DOHH2 (cell line): ENCODE results near the gene COA5.

Experiments
- H3F3A ChIP-seq: fragments of 200-600 bp; sonication (generic), shearing (Covaris generic); 2 replicates; pipeline ENCODE4 v1.6.0; 2016; ENCODE audit warnings: antibody characterized with exemption, mild to moderate bottlenecking; ENCODE audit not compliant: control insufficient read depth, insufficient read depth
- H3K27ac ChIP-seq: fragments of 200-600 bp; sonication (generic); 2 replicates; pipeline ENCODE4 v1.5.1; 2014; ENCODE audit warnings: low read depth, mild to moderate bottlenecking, low read length, moderate library complexity
- H3K27me3 ChIP-seq: fragments of 200-600 bp; sonication (generic); 2 replicates; pipeline ENCODE4 v1.6.1; 2014; ENCODE audit warnings: mild to moderate bottlenecking, low read length, mixed read lengths; ENCODE audit not compliant: control insufficient read depth
- H3K36me3 ChIP-seq: fragments of 200-600 bp; sonication (generic); 2 replicates; pipeline ENCODE4 v1.6.1; 2014; ENCODE audit warnings: mild to moderate bottlenecking, low read length, moderate library complexity, mixed read lengths; ENCODE audit not compliant: control insufficient read depth
- H3K4me1 ChIP-seq: fragments of 200-600 bp; sonication (generic); 2 replicates; pipeline ENCODE4 v1.6.1; 2014; ENCODE audit warnings: mild to moderate bottlenecking, low read length, mixed read lengths; ENCODE audit not compliant: control insufficient read depth
- H3K4me2 ChIP-seq: fragments of 200-600 bp; sonication (generic); 2 replicates; pipeline ENCODE4 v1.6.0; 2014; ENCODE audit warnings: mild to moderate bottlenecking, low read length, moderate library complexity
- H3K4me3 ChIP-seq: fragments of 200-600 bp; sonication (generic); 2 replicates; pipeline ENCODE4 v1.5.1; 2014; ENCODE audit warnings: mild to moderate bottlenecking, low read length, mixed read lengths
- H3K79me2 ChIP-seq: fragments of 200-600 bp; sonication (generic); 2 replicates; pipeline ENCODE4 v1.6.1; 2014; ENCODE audit warnings: mild to moderate bottlenecking, low read length, mixed read lengths; ENCODE audit not compliant: control insufficient read depth
- H3K9me2 ChIP-seq: fragments of 200-600 bp; sonication (generic); replicated peaks from 2 replicates; pipeline ENCODE4 v1.6.1; 2014; ENCODE audit warnings: mild to moderate bottlenecking, low read length, mixed read lengths; ENCODE audit not compliant: control insufficient read depth
- H3K9me3 ChIP-seq: fragments of 200-600 bp; sonication (generic); 2 replicates; pipeline ENCODE4 v1.6.1; 2014; ENCODE audit warnings: antibody characterized with exemption, low read length, mixed read lengths; ENCODE audit not compliant: control insufficient read depth, insufficient read depth
- H4K20me1 ChIP-seq: fragments of 200-600 bp; sonication (generic); 2 replicates; pipeline ENCODE4 v1.6.0; 2014; ENCODE audit warnings: low read depth, mild to moderate bottlenecking, antibody characterized with exemption, low read length, moderate library complexity; ENCODE audit not compliant: control insufficient read depth, insufficient read depth
- EZH2phosphoT487 ChIP-seq: fragments of 200-600 bp; sonication (generic); IDR thresholded peaks from 2 replicates; pipeline ENCODE4 v1.6.1; 2017; ENCODE audit warnings: borderline replicate concordance, mild to moderate bottlenecking, antibody characterized with exemption, low read length, moderate library complexity, mixed read lengths
- TF ChIP-seq, protein P1 (sequence below): fragments of 200-600 bp; sonication (generic); IDR thresholded peaks from one replicate; pipeline ENCODE4 v1.5.1; 2014; ENCODE audit warnings: antibody characterized with exemption, mild to moderate bottlenecking, low read depth, low read length; ENCODE audit not compliant: poor library complexity, severe bottlenecking

COA5 gene

DNA sequence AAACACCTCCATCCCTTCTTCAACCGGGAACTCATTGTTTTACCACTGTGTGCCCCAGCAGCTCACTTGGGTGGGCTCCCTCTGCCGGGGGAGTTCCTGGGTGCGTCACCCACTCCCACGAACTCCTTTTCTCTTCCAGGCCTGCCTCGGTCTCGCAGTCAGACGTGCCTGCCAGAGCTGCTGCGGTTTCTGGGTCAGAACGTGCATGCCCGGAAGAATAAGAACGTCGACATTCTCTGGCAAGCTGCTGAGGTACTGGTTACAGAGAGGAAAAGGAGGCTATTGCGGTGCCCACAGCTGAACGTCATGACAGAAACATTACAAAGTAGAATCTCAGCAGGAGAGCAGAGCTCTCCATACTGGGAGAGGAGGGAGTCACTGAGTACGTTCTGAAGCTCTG lies 35.6 kb downstream of the COA5 start:
- TF ChIP-seq, protein P1, sequence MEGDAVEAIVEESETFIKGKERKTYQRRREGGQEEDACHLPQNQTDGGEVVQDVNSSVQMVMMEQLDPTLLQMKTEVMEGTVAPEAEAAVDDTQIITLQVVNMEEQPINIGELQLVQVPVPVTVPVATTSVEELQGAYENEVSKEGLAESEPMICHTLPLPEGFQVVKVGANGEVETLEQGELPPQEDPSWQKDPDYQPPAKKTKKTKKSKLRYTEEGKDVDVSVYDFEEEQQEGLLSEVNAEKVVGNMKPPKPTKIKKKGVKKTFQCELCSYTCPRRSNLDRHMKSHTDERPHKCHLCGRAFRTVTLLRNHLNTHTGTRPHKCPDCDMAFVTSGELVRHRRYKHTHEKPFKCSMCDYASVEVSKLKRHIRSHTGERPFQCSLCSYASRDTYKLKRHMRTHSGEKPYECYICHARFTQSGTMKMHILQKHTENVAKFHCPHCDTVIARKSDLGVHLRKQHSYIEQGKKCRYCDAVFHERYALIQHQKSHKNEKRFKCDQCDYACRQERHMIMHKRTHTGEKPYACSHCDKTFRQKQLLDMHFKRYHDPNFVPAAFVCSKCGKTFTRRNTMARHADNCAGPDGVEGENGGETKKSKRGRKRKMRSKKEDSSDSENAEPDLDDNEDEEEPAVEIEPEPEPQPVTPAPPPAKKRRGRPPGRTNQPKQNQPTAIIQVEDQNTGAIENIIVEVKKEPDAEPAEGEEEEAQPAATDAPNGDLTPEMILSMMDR: no peak
- no peak for TF ChIP-seq EZH2phosphoT487
- Histone ChIP-seq H3K9me2 (no peaks in the 10 kb centered on the region), H3K36me3 (peaks cover 3% of the 10 kb centered on the region; the same call in 1 of the 2 replicates), H3K27ac (no peak overlapping the region), H3K27me3 (no peaks in the 10 kb centered on the region), H3K4me1 (no peaks in the 10 kb centered on the region), H3K4me3 (no peak overlapping the region), H3F3A (no peaks in the 10 kb centered on the region), H3K4me2 (no peak overlapping the region), H4K20me1 (no peaks in the 10 kb centered on the region), H3K9me3 (no peaks in the 10 kb centered on the region), H3K79me2 (no peaks in the 10 kb centered on the region)

DNA sequence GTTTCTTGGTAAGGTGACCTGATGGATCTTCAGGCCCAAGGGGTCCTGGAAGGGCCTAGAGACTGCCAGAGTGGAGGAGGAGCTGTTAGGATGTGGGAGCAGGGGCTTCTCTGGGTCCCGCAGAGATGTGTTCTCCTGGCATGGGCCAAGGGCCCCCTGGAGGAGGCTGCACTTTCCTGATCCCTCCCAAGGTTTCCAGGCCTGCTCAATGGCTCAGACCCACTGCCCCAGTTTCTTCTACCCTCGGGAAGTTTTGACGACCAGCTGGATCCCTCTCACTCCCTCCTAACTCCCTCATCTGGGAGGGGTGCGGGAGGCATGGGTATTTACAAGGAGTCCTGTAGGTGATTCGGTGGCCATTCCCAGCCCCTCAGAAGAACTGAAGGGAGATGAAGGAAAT lies 36.1 kb downstream of the COA5 start:
- Histone ChIP-seq H3K36me3 (peaks cover 3% of the 10 kb centered on the region; the same call in 1 of the 2 replicates), H3K9me3 (no peaks in the 10 kb centered on the region)

DNA sequence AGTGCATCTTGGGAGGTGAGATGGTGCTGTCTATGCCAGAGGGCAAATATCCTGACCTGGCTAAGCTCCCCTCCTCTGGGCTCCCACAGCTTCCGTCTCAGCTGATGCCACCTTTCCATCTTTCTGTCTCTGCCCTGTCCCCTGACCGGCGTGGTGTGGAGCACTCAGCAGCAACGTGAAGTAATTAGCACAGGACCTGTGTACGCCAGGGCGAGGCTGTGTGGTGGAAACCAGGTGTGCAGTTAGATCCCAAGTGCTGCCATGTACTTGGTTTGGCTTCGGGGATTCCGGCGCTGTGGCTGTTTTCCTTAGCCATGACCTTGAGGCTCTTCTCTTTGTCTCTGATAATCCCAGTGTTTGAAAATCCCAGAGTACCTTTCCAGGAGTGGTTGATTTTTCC lies 36.5 kb downstream of the COA5 start:
- H3K27me3 ChIP-seq: no peaks in the 10 kb centered on the region
- TF ChIP-seq, protein P1: no peak
- no peak for TF ChIP-seq EZH2phosphoT487
- no peaks in the 10 kb centered on the region for H3F3A ChIP-seq
- H3K9me2 ChIP-seq: no peaks in the 10 kb centered on the region
- no peak overlapping the region for H3K4me2 ChIP-seq
- H4K20me1 ChIP-seq: no peaks in the 10 kb centered on the region
- H3K36me3 ChIP-seq: peaks cover 3% of the 10 kb centered on the region; the same call in 1 of the 2 replicates
- H3K9me3 ChIP-seq: no peaks in the 10 kb centered on the region
- H3K79me2 ChIP-seq: no peaks in the 10 kb centered on the region
- H3K4me1 ChIP-seq: no peaks in the 10 kb centered on the region
- no peak overlapping the region for H3K4me3 ChIP-seq
- H3K27ac ChIP-seq: no peak overlapping the region

More for the DNA sequence above, 36.1 kb downstream of the COA5 start:
- no peaks in the 10 kb centered on the region for H3K4me1 ChIP-seq
- no peaks in the 10 kb centered on the region for H3F3A ChIP-seq
- H3K27me3 ChIP-seq: no peaks in the 10 kb centered on the region
- H3K79me2 ChIP-seq: no peaks in the 10 kb centered on the region
- no peak overlapping the region for H3K4me3 ChIP-seq
- no peaks in the 10 kb centered on the region for H4K20me1 ChIP-seq
- TF ChIP-seq EZH2phosphoT487: no peak
- TF ChIP-seq, protein P1: no peak
- no peak overlapping the region for H3K4me2 ChIP-seq
- no peaks in the 10 kb centered on the region for H3K9me2 ChIP-seq
- no peak overlapping the region for H3K27ac ChIP-seq
